ENCODE results near the gene KLF16. TPM values are rescaled to one million over a fixed set of nuclear protein-coding genes. Genes with fewer than 3 reads are reported as not detected.

KLF16 gene
- total RNA-seq, 1 donor from 2014 or later: 13.2 TPM

GRCh38 chr19:1854542-1855039 is 8.8 kb downstream of the KLF16 start:
- Mint-ChIP-seq H3K27me3 (peaks cover 4% of the 10 kb centered on the region), H3K27ac (no peak overlapping the region), H3K4me3 (ENCODE audit: low read depth) (no peak overlapping the region), H3K9me3 (ENCODE audit: low read depth) (no peaks in the 10 kb centered on the region), H3K36me3 (ENCODE audit: insufficient read depth) (peaks cover 1% of the 10 kb centered on the region), H3K4me1 (ENCODE audit: low read depth) (peaks cover 4% of the 10 kb centered on the region)
- no peak for DNase-seq (ENCODE audit: low spot score, unreplicated experiment)
- TF ChIP-seq CTCF (IDR thresholded peaks at IDR 0.05; ENCODE audit: unreplicated experiment): no peak

- H3K36me3 Mint-ChIP-seq (ENCODE audit: insufficient read depth): peaks cover 1% of the 10 kb centered on the region
- DNase-seq (ENCODE audit: low spot score, unreplicated experiment): no peak
- H3K9me3 Mint-ChIP-seq (ENCODE audit: low read depth): no peaks in the 10 kb centered on the region
- no peak overlapping the region for H3K27ac Mint-ChIP-seq
- TF ChIP-seq CTCF (IDR thresholded peaks at IDR 0.05; ENCODE audit: unreplicated experiment): no peak
- H3K4me1 Mint-ChIP-seq (ENCODE audit: low read depth): peaks cover 1% of the 10 kb centered on the region
- peaks cover under 1% of the 10 kb centered on the region for H3K27me3 Mint-ChIP-seq
- H3K4me3 Mint-ChIP-seq (ENCODE audit: low read depth): no peak overlapping the region
Observed at GRCh38 chr19:1854039-1854541, 9.3 kb downstream of the KLF16 start.

- DNase-seq (ENCODE audit: low spot score, unreplicated experiment): peak; percentile 62
- Mint-ChIP-seq H3K27me3 (no peaks in the 10 kb centered on the region), H3K36me3 (ENCODE audit: insufficient read depth) (peaks cover 1% of the 10 kb centered on the region), H3K9me3 (ENCODE audit: low read depth) (no peaks in the 10 kb centered on the region), H3K4me1 (ENCODE audit: low read depth) (peaks cover 1% of the 10 kb centered on the region), H3K4me3 (ENCODE audit: low read depth) (no peak overlapping the region), H3K27ac (no peak overlapping the region)
- TF ChIP-seq CTCF (IDR thresholded peaks at IDR 0.05; ENCODE audit: unreplicated experiment): peak; percentile 75
Observed at GRCh38 chr19:1853295-1854038, 9.9 kb downstream of the KLF16 start.

- no peak overlapping the region for H3K27ac Mint-ChIP-seq
- H3K4me3 Mint-ChIP-seq (ENCODE audit: low read depth): no peak overlapping the region
- H3K36me3 Mint-ChIP-seq (ENCODE audit: insufficient read depth): peaks cover 1% of the 10 kb centered on the region
- H3K9me3 Mint-ChIP-seq (ENCODE audit: low read depth): no peaks in the 10 kb centered on the region
- no peak for DNase-seq (ENCODE audit: low spot score, unreplicated experiment)
- H3K4me1 Mint-ChIP-seq (ENCODE audit: low read depth): peaks cover 1% of the 10 kb centered on the region
- no peak for TF ChIP-seq CTCF (IDR thresholded peaks at IDR 0.05; ENCODE audit: unreplicated experiment)
- H3K27me3 Mint-ChIP-seq: no peaks in the 10 kb centered on the region
Observed at GRCh38 chr19:1852581-1853128, 10.7 kb downstream of the KLF16 start.

- no peak overlapping the region for H3K27ac Mint-ChIP-seq
- H3K27me3 Mint-ChIP-seq: no peaks in the 10 kb centered on the region
- H3K9me3 Mint-ChIP-seq (ENCODE audit: low read depth): no peaks in the 10 kb centered on the region
- DNase-seq (ENCODE audit: low spot score, unreplicated experiment): no peak
- peaks cover 7% of the 10 kb centered on the region for H3K4me1 Mint-ChIP-seq (ENCODE audit: low read depth)
- peaks cover 1% of the 10 kb centered on the region for H3K36me3 Mint-ChIP-seq (ENCODE audit: insufficient read depth)
- no peak for TF ChIP-seq CTCF (IDR thresholded peaks at IDR 0.05; ENCODE audit: unreplicated experiment)
- no peak overlapping the region for H3K4me3 Mint-ChIP-seq (ENCODE audit: low read depth)
Observed at GRCh38 chr19:1851654-1852580, 11.5 kb downstream of the KLF16 start.

All from progenitor cell of endocrine pancreas (in vitro differentiated cells).